Activated naive CD4-positive, alpha-beta T cell treated with anti-CD3 and anti-CD28 coated beads, Interleukin-2, amount 50 U/mL, for 24 hours (primary cell): ENCODE results near the gene STAT3.
A peak's percentile ranks its signal among the peaks of the same experiment; 100 is the strongest.
"Not testable (repeated sequence)": the region's sequence is repeated elsewhere in the genome, so short reads cannot be mapped to it uniquely, and the experiment has no call there.

Experiments
- H3K27ac Mint-ChIP-seq: one replicate; pipeline ENCODE4 v1.8.0; 2021; ENCODE audit warnings: mild to moderate bottlenecking, mixed read lengths
- H3K27me3 Mint-ChIP-seq: one replicate; pipeline ENCODE4 v1.8.0; 2021; ENCODE audit warnings: mixed read lengths
- H3K36me3 Mint-ChIP-seq: one replicate; pipeline ENCODE4 v1.8.0; 2021; ENCODE audit warnings: mixed read lengths
- H3K4me1 Mint-ChIP-seq: one replicate; pipeline ENCODE4 v1.8.0; 2021; ENCODE audit warnings: mixed read lengths
- H3K4me3 Mint-ChIP-seq: one replicate; pipeline ENCODE4 v1.8.0; 2021; ENCODE audit warnings: mild to moderate bottlenecking, mixed read lengths
- H3K9me3 Mint-ChIP-seq: one replicate; pipeline ENCODE4 v1.8.0; 2021; ENCODE audit warnings: mixed read lengths

The STAT3 gene

GRCh38 chr17:42413464-42414040 is 25.3 kb upstream of the STAT3 start:
- Mint-ChIP-seq H3K27ac (no peak overlapping the region), H3K9me3 (no peaks in the 10 kb centered on the region), H3K4me1 (peaks cover 22% of the 10 kb centered on the region), H3K36me3 (no peaks in the 10 kb centered on the region), H3K27me3 (no peaks in the 10 kb centered on the region), H3K4me3 (no peak overlapping the region)

- H3K36me3 Mint-ChIP-seq, result no peaks in the 10 kb centered on the region
- H3K27me3 Mint-ChIP-seq, result no peaks in the 10 kb centered on the region
- H3K4me1 Mint-ChIP-seq, result peaks cover 27% of the 10 kb centered on the region
- H3K9me3 Mint-ChIP-seq, result no peaks in the 10 kb centered on the region
- H3K27ac Mint-ChIP-seq, result no peak overlapping the region
- H3K4me3 Mint-ChIP-seq, result no peak overlapping the region
Measured at GRCh38 chr17:42411905-42412679, 23.9 kb upstream of the STAT3 start.

- no peak overlapping the region for H3K27ac Mint-ChIP-seq
- no peaks in the 10 kb centered on the region for H3K36me3 Mint-ChIP-seq
- no peak overlapping the region for H3K4me3 Mint-ChIP-seq
- peaks cover 27% of the 10 kb centered on the region for H3K4me1 Mint-ChIP-seq
- H3K27me3 Mint-ChIP-seq, result no peaks in the 10 kb centered on the region
- no peaks in the 10 kb centered on the region for H3K9me3 Mint-ChIP-seq
Measured at GRCh38 chr17:42411361-42411760, 23.1 kb upstream of the STAT3 start.

- H3K27me3 Mint-ChIP-seq, result no peaks in the 10 kb centered on the region
- H3K27ac Mint-ChIP-seq, result no peak overlapping the region
- no peaks in the 10 kb centered on the region for H3K36me3 Mint-ChIP-seq
- peaks cover 24% of the 10 kb centered on the region for H3K4me1 Mint-ChIP-seq
- H3K9me3 Mint-ChIP-seq, result no peaks in the 10 kb centered on the region
- no peak overlapping the region for H3K4me3 Mint-ChIP-seq
Measured at GRCh38 chr17:42410319-42410685, 22.1 kb upstream of the STAT3 start.

- H3K27me3 Mint-ChIP-seq, result no peaks in the 10 kb centered on the region
- H3K27ac Mint-ChIP-seq, result no peak overlapping the region
- H3K4me3 Mint-ChIP-seq, result no peak overlapping the region
- peaks cover 18% of the 10 kb centered on the region for H3K4me1 Mint-ChIP-seq
- no peaks in the 10 kb centered on the region for H3K9me3 Mint-ChIP-seq
- no peaks in the 10 kb centered on the region for H3K36me3 Mint-ChIP-seq
Measured at GRCh38 chr17:42409523-42410318, 21.5 kb upstream of the STAT3 start.

GRCh38 chr17:42408061-42408460 is 19.8 kb upstream of the STAT3 start:
- Mint-ChIP-seq H3K27me3 (no peaks in the 10 kb centered on the region), H3K4me1 (peaks cover 10% of the 10 kb centered on the region), H3K36me3 (no peaks in the 10 kb centered on the region), H3K9me3 (no peaks in the 10 kb centered on the region), H3K27ac (no peak overlapping the region), H3K4me3 (no peak overlapping the region)

- Mint-ChIP-seq H3K4me1 (peaks cover 10% of the 10 kb centered on the region), H3K9me3 (no peaks in the 10 kb centered on the region), H3K4me3 (no peak overlapping the region), H3K27ac (peak overlapping the region; percentile 61), H3K36me3 (no peaks in the 10 kb centered on the region), H3K27me3 (no peaks in the 10 kb centered on the region)
Measured at GRCh38 chr17:42407289-42407836, 19.1 kb upstream of the STAT3 start.

GRCh38 chr17:42406615-42407288 is 18.5 kb upstream of the STAT3 start:
- Mint-ChIP-seq H3K27me3 (no peaks in the 10 kb centered on the region), H3K27ac (no peak overlapping the region), H3K36me3 (no peaks in the 10 kb centered on the region), H3K9me3 (no peaks in the 10 kb centered on the region), H3K4me3 (no peak overlapping the region), H3K4me1 (peaks cover 10% of the 10 kb centered on the region)

GRCh38 chr17:42405963-42406495 is 17.8 kb upstream of the STAT3 start:
- Mint-ChIP-seq H3K9me3 (no peaks in the 10 kb centered on the region), H3K4me1 (peaks cover 10% of the 10 kb centered on the region), H3K27me3 (no peaks in the 10 kb centered on the region), H3K36me3 (no peaks in the 10 kb centered on the region), H3K27ac (peak overlapping the region; percentile 9), H3K4me3 (no peak overlapping the region)

GRCh38 chr17:42405076-42405475 is 16.8 kb upstream of the STAT3 start:
- Mint-ChIP-seq H3K9me3 (no peaks in the 10 kb centered on the region), H3K27ac (no peak overlapping the region), H3K36me3 (no peaks in the 10 kb centered on the region), H3K27me3 (no peaks in the 10 kb centered on the region), H3K4me3 (no peak overlapping the region), H3K4me1 (peaks cover 16% of the 10 kb centered on the region)

GRCh38 chr17:42404326-42405055 is 16.2 kb upstream of the STAT3 start:
- Mint-ChIP-seq H3K27ac (no peak overlapping the region), H3K4me3 (no peak overlapping the region), H3K36me3 (no peaks in the 10 kb centered on the region), H3K9me3 (no peaks in the 10 kb centered on the region), H3K4me1 (peaks cover 20% of the 10 kb centered on the region), H3K27me3 (no peaks in the 10 kb centered on the region)

GRCh38 chr17:42403150-42403549 is 14.9 kb upstream of the STAT3 start:
- H3K4me3 Mint-ChIP-seq, result no peak overlapping the region
- peaks cover 20% of the 10 kb centered on the region for H3K4me1 Mint-ChIP-seq
- H3K36me3 Mint-ChIP-seq, result no peaks in the 10 kb centered on the region
- peak overlapping the region; percentile 77 for H3K27ac Mint-ChIP-seq
- no peaks in the 10 kb centered on the region for H3K9me3 Mint-ChIP-seq
- H3K27me3 Mint-ChIP-seq, result no peaks in the 10 kb centered on the region

- Mint-ChIP-seq H3K9me3 (no peaks in the 10 kb centered on the region), H3K27me3 (no peaks in the 10 kb centered on the region), H3K4me3 (no peak overlapping the region), H3K27ac (peak overlapping the region; percentile 5), H3K4me1 (peaks cover 15% of the 10 kb centered on the region), H3K36me3 (no peaks in the 10 kb centered on the region)
Measured at GRCh38 chr17:42402117-42402516, 13.9 kb upstream of the STAT3 start.

- peaks cover 11% of the 10 kb centered on the region for H3K4me1 Mint-ChIP-seq
- not testable (repeated sequence) for H3K36me3 Mint-ChIP-seq, H3K9me3 Mint-ChIP-seq, H3K27me3 Mint-ChIP-seq, H3K4me3 Mint-ChIP-seq, H3K27ac Mint-ChIP-seq
Measured at GRCh38 chr17:42400844-42401375, 12.7 kb upstream of the STAT3 start.
